ENCODE results near the gene SMPD3.

SMPD3 gene

DNA sequence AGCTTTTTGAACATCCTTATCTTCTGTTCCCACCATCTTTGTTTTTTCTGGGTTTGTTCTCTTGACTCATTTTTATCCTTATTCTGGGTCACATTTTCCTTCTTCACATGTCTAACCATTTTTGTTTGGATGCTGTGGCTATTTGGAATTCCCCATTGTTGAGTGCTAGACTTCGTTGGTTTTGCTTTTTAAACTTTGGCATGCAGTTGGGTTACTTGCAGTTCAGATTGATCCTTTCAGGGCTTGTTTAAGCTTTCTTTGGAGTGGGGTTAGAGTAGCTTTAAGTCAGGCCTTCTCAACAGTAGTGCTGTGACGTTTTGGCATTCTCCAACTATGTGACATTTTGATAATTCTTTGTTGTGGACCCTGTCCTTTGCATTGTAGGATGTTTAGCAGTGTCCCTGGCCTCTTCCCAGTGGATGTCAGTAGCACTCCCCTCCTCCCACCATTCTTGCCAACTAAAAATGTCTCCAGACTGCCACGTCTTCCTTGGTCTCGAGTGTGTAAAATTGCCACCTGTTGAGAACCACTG, 116.4 kb downstream of the SMPD3 start:
- no peak for DNase-seq (ENCODE audit: low spot score)

- DNase-seq (ENCODE audit: low spot score): no peak
Observed at GRCh38 chr16:68328860-68329390, 119.4 kb downstream of the SMPD3 start.

DNA sequence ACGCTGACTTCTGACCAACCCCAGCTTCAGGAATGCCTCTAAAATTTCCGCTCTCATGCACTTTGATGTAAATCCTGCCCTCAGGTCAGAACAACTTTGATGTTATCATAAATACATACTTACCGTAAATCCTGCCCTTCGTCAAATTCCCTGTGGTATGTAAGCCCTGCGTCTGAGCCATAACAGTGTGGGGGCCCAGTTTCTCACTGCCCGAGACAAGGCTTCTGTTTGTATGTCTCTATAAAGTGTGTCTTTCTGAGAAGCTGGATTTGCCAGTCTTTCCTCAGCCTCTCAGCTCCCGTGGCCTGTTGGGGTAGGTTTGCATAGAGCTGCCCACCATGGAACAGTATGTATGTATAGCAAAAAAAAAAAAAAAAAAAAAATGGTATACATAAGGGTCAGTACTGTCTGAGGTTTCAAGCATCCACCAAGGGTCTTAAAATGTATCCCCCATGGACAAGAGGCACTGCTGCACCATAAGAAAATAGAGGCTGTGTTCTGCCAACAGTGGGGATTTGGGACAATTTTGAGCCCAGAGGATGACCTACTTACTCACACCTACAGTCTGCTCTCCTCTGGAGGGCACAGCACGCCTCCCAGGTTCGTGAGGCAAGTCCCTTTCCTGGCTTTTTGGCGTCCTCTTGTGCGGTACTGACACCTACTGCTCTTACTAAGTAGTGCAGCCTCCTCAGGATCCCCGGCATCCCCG, 120.0 kb downstream of the SMPD3 start:
- peak; percentile 70 for DNase-seq (ENCODE audit: low spot score)

DNA sequence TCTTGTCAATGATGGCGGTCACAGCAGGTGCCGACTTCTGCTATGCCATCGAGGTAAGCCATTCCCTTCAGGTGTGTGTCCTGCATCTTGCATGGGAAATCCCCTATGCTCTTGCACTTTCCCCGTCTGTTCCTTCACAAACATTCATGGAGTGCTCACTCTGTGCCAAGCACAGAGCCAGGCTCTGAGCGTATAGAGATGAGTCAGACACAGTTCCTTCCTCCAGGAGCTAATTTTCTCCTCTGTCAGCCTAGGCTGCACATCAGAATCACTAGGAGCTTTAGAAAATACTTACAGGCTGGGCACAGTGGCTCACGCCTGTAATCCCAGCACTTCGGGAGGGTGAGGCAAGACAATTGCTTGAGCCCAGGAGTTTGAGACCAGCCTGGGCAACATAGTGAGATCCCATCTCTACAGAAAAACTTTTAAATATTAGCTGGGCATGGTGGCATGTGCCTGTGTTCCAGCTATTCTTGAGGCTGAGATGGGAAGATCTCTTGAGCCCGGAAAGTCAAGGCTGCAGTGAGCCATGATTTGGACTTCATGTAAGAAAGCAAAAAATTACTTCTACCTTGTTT, 123.4 kb downstream of the SMPD3 start:
- no peak for DNase-seq (ENCODE audit: low spot score)

GRCh38 chr16:68324336-68324735, 124.0 kb downstream of the SMPD3 start:
- no peak for DNase-seq (ENCODE audit: low spot score)

GRCh38 chr16:68319185-68319908, 129.0 kb downstream of the SMPD3 start:
- DNase-seq (ENCODE audit: low spot score): no peak

- no peak for DNase-seq (ENCODE audit: low spot score)
Observed at GRCh38 chr16:68313116-68313515, 135.2 kb downstream of the SMPD3 start.

DNA sequence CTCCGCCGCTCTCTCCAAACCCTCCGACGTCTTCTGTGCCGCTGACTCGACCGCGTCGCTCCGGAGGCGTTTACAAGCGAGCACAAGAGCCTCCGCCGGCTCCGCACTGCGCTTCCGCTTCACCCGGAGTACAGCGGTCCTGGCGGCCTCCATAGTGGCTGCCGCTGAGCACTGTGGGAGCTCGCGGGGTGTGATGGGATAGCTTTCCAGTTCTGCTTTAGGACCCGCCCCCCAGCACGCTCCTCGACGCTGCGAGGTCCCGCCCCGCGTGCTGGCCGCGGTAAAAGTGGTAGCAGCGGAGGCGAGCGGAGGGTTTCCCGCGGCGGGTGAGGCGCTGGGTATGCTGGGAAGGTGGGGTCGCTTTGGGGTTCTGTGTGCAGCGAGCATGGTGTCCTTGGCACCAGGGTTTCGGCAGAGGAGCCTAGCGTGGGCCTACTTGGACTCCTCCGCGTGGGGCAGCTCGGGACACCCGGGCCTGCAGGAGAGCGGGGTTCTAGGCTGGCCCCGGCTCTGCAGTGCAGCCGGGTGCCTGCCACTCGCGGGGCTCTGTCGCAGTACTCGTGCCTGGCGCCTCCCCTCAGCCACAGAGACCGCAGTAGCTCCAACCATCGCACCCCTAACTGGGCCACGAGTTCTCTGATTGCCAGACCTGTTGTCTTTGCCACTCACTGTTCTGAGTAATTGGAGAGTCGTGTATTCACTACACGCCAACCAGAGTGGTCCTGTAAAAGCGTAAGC, 137.4 kb downstream of the SMPD3 start, which contains the start of the genes PRMT7 and SLC7A6OS:
Gene PRMT7 (plus strand): TSS at position 246 of the 738 bp plus-strand sequence. CDS start 4,961 bp downstream, outside the sequence.
Gene SLC7A6OS (minus strand): TSS at position 173 of the 738 bp plus-strand sequence. CDS start 20 bp downstream, at position 153.
- DNase-seq (ENCODE audit: low spot score): peak; percentile 91

GRCh38 chr16:68310437-68310773, 137.9 kb downstream of the SMPD3 start:
- no peak for DNase-seq (ENCODE audit: low spot score)

GRCh38 chr16:68309799-68310198, 138.5 kb downstream of the SMPD3 start:
- DNase-seq (ENCODE audit: low spot score): no peak
